Stomach (tissue), 4 donors: ENCODE data around the gene HGS.

Experiments used
- POLR2AphosphoS5 ChIP-seq, 3 donors: sonication (generic); formaldehyde crosslinking; IDR thresholded peaks; one replicate each; pipeline ENCODE4 v1.6.1; 2016; ENCODE audit warnings: antibody characterized with exemption in 3 of 3
- TF ChIP-seq, protein P1 (sequence below), 7 experiments: fragments of 450-650 bp in 4 of 7; fragments of 200-600 bp in 3 of 7; sonication (generic) in 3 of 7; IDR thresholded peaks; one replicate each; pipeline ENCODE4 v1.5.1; 2016 to 2019; ENCODE audit warnings: antibody characterized with exemption in 7 of 7, control low read depth in 2 of 7, mild to moderate bottlenecking in 1 of 7

GRCh38 chr17:81652906-81653771 lies 30.7 kb upstream of the HGS start:
- TF ChIP-seq POLR2AphosphoS5 (IDR thresholded peaks at IDR 0.05), result no peak
- TF ChIP-seq, protein P1, sequence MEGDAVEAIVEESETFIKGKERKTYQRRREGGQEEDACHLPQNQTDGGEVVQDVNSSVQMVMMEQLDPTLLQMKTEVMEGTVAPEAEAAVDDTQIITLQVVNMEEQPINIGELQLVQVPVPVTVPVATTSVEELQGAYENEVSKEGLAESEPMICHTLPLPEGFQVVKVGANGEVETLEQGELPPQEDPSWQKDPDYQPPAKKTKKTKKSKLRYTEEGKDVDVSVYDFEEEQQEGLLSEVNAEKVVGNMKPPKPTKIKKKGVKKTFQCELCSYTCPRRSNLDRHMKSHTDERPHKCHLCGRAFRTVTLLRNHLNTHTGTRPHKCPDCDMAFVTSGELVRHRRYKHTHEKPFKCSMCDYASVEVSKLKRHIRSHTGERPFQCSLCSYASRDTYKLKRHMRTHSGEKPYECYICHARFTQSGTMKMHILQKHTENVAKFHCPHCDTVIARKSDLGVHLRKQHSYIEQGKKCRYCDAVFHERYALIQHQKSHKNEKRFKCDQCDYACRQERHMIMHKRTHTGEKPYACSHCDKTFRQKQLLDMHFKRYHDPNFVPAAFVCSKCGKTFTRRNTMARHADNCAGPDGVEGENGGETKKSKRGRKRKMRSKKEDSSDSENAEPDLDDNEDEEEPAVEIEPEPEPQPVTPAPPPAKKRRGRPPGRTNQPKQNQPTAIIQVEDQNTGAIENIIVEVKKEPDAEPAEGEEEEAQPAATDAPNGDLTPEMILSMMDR (IDR thresholded peaks at IDR 0.05), result no peak
